ENCODE measurements around the gene GOLPH3. TPM values are rescaled to one million over a fixed set of nuclear protein-coding genes. Genes with fewer than 3 reads are reported as not detected.

The GOLPH3 gene
- total RNA-seq, 4 donors from 2014 or later = 58.6 to 74.6 (median 63.0) TPM

- 82 to 85% methylated on average over 6 of the region's 6 CpGs for WGBS, 2 donors
- Histone ChIP-seq H3K9me3 (no peaks in the 10 kb centered on the region), H3K36me3 (no peaks in the 10 kb centered on the region), H3K4me3 (no peak overlapping the region), H3K27me3 (no peaks in the 10 kb centered on the region), H3K27ac (no peak overlapping the region), H3K4me1 (peaks cover 5 to 35% (median 16%) of the 10 kb centered on the region in 3 donors)
- no peak for DNase-seq
- intact Hi-C loops (cut with DNase I) = no loop called here
- TF ChIP-seq POLR2A (IDR thresholded peaks at IDR 0.05) (no peak), CTCF (IDR thresholded peaks at IDR 0.05) (no peak)
Measured at GRCh38 chr5:32197032-32197431, 22.9 kb upstream of the GOLPH3 start.

- DNase-seq = no peak
- Histone ChIP-seq H3K27ac (no peak overlapping the region), H3K4me3 (no peak overlapping the region), H3K9me3 (no peaks in the 10 kb centered on the region), H3K4me1 (peaks cover 0 to 17% (median 6%) of the 10 kb centered on the region in 3 donors), H3K36me3 (no peaks in the 10 kb centered on the region), H3K27me3 (no peaks in the 10 kb centered on the region)
- 89% methylated on average over 5 of the region's 5 CpGs for WGBS, 2 donors
- intact Hi-C loops (cut with DNase I) = no loop called here
- TF ChIP-seq CTCF (IDR thresholded peaks at IDR 0.05) (no peak), POLR2A (IDR thresholded peaks at IDR 0.05) (no peak)
Measured at GRCh38 chr5:32195265-32195664, 21.1 kb upstream of the GOLPH3 start.

GRCh38 chr5:32193591-32193990 is 19.5 kb upstream of the GOLPH3 start:
- DNase-seq = no peak
- H3K4me1 ChIP-seq = peaks cover 0 to 11% (median 6%) of the 10 kb centered on the region in 3 donors
- no peaks in the 10 kb centered on the region for H3K36me3 ChIP-seq
- intact Hi-C loops (cut with DNase I) = no loop called here
- 6 to 13% methylated on average over 7 of the region's 7 CpGs for WGBS, 2 donors
- peak overlapping the region in 1 of 4 donors; percentile 36 for H3K4me3 ChIP-seq
- TF ChIP-seq POLR2A (IDR thresholded peaks at IDR 0.05) = no peak
- no peak for TF ChIP-seq CTCF (IDR thresholded peaks at IDR 0.05)
- H3K9me3 ChIP-seq = no peaks in the 10 kb centered on the region
- H3K27ac ChIP-seq = peak overlapping the region in 3 of 4 donors; percentile 45 to 65 (median 59)
- H3K27me3 ChIP-seq = no peaks in the 10 kb centered on the region

- peaks cover 0 to 10% (median 7%) of the 10 kb centered on the region in 3 donors for H3K9me3 ChIP-seq
- no peaks in the 10 kb centered on the region for H3K36me3 ChIP-seq
- H3K27me3 ChIP-seq = no peaks in the 10 kb centered on the region
- TF ChIP-seq CTCF (IDR thresholded peaks at IDR 0.05) = no peak
- no peak for TF ChIP-seq POLR2A (IDR thresholded peaks at IDR 0.05)
- H3K27ac ChIP-seq = no peak overlapping the region
- WGBS, 2 donors = 47 to 53% methylated on average over 5 of the region's 5 CpGs
- intact Hi-C loops (cut with DNase I) = no loop called here
- H3K4me3 ChIP-seq = no peak overlapping the region
- H3K4me1 ChIP-seq = peaks cover 0 to 11% (median 6%) of the 10 kb centered on the region in 3 donors
- no peak for DNase-seq
Measured at GRCh38 chr5:32190095-32190494, 16.0 kb upstream of the GOLPH3 start.

- TF ChIP-seq POLR2A (IDR thresholded peaks at IDR 0.05) (no peak), CTCF (IDR thresholded peaks at IDR 0.05) (no peak)
- H3K4me1 ChIP-seq = no peaks in the 10 kb centered on the region
- intact Hi-C loops (cut with DNase I) = no loop called here
- no peak overlapping the region for H3K4me3 ChIP-seq
- H3K36me3 ChIP-seq = no peaks in the 10 kb centered on the region
- DNase-seq = no peak
- H3K9me3 ChIP-seq = peaks cover 0 to 10% (median 7%) of the 10 kb centered on the region in 3 donors
- H3K27me3 ChIP-seq = no peaks in the 10 kb centered on the region
- H3K27ac ChIP-seq = no peak overlapping the region
Measured at GRCh38 chr5:32187675-32188074, 13.6 kb upstream of the GOLPH3 start.
